ENCODE results near the gene TMEM50A. TPM values are rescaled to one million over a fixed set of nuclear protein-coding genes. Genes with fewer than 3 reads are reported as not detected.

The TMEM50A gene
- total and polyA plus RNA-seq, 2 of the 13 experiments (the other 11 are each of a cell fraction or from before 2014, with no cell fraction given): 51.2 to 61.2 TPM

DNA sequence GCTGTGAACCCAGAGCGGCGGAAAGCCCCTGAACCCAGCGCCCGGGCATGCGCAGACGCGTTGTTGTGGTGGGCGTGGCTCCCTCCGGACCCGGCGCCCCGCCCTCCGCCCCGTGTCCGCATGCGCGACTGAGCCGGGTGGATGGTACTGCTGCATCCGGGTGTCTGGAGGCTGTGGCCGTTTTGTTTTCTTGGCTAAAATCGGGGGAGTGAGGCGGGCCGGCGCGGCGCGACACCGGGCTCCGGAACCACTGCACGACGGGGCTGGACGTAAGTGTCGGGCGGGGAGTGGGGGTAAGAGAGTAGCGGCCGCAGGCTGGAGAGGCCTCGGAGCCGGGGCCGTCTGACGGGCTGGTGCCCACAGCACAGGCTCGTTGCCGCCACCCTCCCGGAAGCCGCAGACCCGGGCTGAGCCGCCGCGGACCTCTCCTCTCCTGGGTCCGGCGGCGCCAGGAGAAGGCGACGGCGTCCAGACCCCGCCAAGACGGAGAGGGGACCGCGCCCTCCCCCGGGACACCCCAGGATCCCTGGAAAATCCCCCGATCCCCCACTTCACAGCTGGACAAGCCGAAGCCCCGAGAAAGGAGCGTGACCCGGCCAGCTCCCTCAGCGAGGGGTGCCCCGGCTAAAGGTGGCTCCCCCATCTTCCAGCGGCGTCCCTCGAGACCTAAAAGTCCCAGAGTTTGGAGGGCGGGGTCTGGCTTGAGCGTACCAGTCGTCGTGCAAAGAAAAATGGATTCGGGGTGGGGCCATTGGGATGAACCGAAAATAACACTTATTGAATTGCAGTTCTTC, at the start of gene TMEM50A (continued):
- TF ChIP-seq ZHX2 (IDR thresholded peaks at IDR 0.05; ENCODE audit: low read depth) (no peak), ZHX2 (CRISPR knock-in tag; IDR thresholded peaks at IDR 0.05; ENCODE audit: borderline replicate concordance) (no peak), ZMYM4 (CRISPR knock-in tag; IDR thresholded peaks at IDR 0.05) (peak; percentile 56), NR2F6 (IDR thresholded peaks at IDR 0.05) (no peak), NR2F6 (CRISPR knock-in tag; IDR thresholded peaks at IDR 0.05) (no peak), ZNF607 (CRISPR knock-in tag; IDR thresholded peaks at IDR 0.05; ENCODE audit: borderline replicate concordance) (peak; percentile 31; the same call in 1 of the 2 replicates), NFIB (CRISPR knock-in tag; IDR thresholded peaks at IDR 0.05; ENCODE audit: borderline replicate concordance) (no peak), ZNF740 (CRISPR knock-in tag; IDR thresholded peaks at IDR 0.05) (0 out of 2 replicates have a peak, but pooled peaks have one; percentile 11), HMG20B (CRISPR knock-in tag; conservative IDR thresholded peaks at IDR 0.05) (no peak), HDAC2 (CRISPR knock-in tag; IDR thresholded peaks at IDR 0.05) (no peak), PAF1 (CRISPR knock-in tag; IDR thresholded peaks at IDR 0.05) (no peak), ZNF530 (CRISPR knock-in tag; IDR thresholded peaks at IDR 0.05; ENCODE audit: low read depth) (no peak), ISX (CRISPR knock-in tag; conservative IDR thresholded peaks at IDR 0.05) (no peak), POLR2AphosphoS5 (IDR thresholded peaks at IDR 0.05; ENCODE audit: low read depth, low read length) (peak; percentile 86), FOXP4 (CRISPR knock-in tag; IDR thresholded peaks at IDR 0.05) (no peak; the same call in 1 of the 2 replicates), MTF2 (CRISPR knock-in tag; IDR thresholded peaks at IDR 0.05; ENCODE audit: borderline replicate concordance) (0 out of 2 replicates have a peak, but pooled peaks have one; percentile 72)
- TF ChIP-seq, protein P1, sequence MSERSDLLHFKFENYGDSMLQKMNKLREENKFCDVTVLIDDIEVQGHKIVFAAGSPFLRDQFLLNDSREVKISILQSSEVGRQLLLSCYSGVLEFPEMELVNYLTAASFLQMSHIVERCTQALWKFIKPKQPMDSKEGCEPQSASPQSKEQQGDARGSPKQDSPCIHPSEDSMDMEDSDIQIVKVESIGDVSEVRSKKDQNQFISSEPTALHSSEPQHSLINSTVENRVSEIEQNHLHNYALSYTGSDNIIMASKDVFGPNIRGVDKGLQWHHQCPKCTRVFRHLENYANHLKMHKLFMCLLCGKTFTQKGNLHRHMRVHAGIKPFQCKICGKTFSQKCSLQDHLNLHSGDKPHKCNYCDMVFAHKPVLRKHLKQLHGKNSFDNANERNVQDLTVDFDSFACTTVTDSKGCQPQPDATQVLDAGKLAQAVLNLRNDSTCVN (CRISPR knock-in tag; IDR thresholded peaks at IDR 0.05; ENCODE audit: borderline replicate concordance): 0 out of 2 replicates have a peak, but pooled peaks have one; percentile 34
- TF ChIP-seq, protein P2, sequence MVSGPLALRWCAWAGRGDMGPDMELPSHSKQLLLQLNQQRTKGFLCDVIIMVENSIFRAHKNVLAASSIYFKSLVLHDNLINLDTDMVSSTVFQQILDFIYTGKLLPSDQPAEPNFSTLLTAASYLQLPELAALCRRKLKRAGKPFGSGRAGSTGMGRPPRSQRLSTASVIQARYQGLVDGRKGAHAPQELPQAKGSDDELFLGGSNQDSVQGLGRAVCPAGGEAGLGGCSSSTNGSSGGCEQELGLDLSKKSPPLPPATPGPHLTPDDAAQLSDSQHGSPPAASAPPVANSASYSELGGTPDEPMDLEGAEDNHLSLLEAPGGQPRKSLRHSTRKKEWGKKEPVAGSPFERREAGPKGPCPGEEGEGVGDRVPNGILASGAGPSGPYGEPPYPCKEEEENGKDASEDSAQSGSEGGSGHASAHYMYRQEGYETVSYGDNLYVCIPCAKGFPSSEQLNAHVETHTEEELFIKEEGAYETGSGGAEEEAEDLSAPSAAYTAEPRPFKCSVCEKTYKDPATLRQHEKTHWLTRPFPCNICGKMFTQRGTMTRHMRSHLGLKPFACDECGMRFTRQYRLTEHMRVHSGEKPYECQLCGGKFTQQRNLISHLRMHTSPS (CRISPR knock-in tag; IDR thresholded peaks at IDR 0.05; ENCODE audit: low read depth): 0 out of 2 replicates have a peak, but pooled peaks have one; percentile 42
